NT2/D1 (cell line): ENCODE data around the gene TATDN2.

Experiments used
- DNase-seq: peaks from one replicate; pipeline ENCODE4 v3.0.0-alpha.2; 2011; ENCODE audit warnings: low read depth, low spot score
- H3K27me3 ChIP-seq: 2 replicates; pipeline ENCODE4 v1.6.0; 2011; ENCODE audit warnings: mild to moderate bottlenecking; ENCODE audit not compliant: insufficient read length, insufficient read depth
- H3K36me3 ChIP-seq: 2 replicates; pipeline ENCODE4 v1.6.1; 2011; ENCODE audit warnings: mild to moderate bottlenecking, low read length, mixed read lengths; ENCODE audit not compliant: insufficient read depth, insufficient read length
- H3K4me1 ChIP-seq: 2 replicates; pipeline ENCODE4 v1.5.1; 2011; ENCODE audit not compliant: insufficient read depth, insufficient read length
- H3K4me3 ChIP-seq: 2 replicates; pipeline ENCODE4 v1.5.1; 2011; ENCODE audit warnings: low read depth; ENCODE audit not compliant: insufficient read length
- H3K9ac ChIP-seq: 2 replicates; pipeline ENCODE4 v1.6.0; 2011; ENCODE audit warnings: low read depth; ENCODE audit not compliant: insufficient read length
- H3K9me3 ChIP-seq: 2 replicates; pipeline ENCODE4 v1.5.1; 2011; ENCODE audit warnings: mild to moderate bottlenecking, low read length; ENCODE audit not compliant: insufficient read depth
- SUZ12 ChIP-seq: IDR thresholded peaks from 2 replicates; pipeline ENCODE4 v1.6.1; 2011; ENCODE audit not compliant: insufficient read length, insufficient read depth; ENCODE audit errors: extremely low read depth
- YY1 ChIP-seq: IDR thresholded peaks from 2 replicates; pipeline ENCODE4 v1.6.1; 2011; ENCODE audit not compliant: insufficient read length, insufficient read depth
- ZNF274 ChIP-seq: IDR thresholded peaks from 2 replicates; pipeline ENCODE4 v1.6.1; 2011; ENCODE audit warnings: mild to moderate bottlenecking, low read depth, low read length

The TATDN2 gene

GRCh38 chr3:10215578-10216368 is 32.5 kb upstream of the TATDN2 start:
- H3K9ac ChIP-seq: no peak overlapping the region
- H3K4me1 ChIP-seq: no peaks in the 10 kb centered on the region
- no peak overlapping the region for H3K4me3 ChIP-seq
- no peaks in the 10 kb centered on the region for H3K27me3 ChIP-seq
- TF ChIP-seq YY1 (no peak), SUZ12 (no peak), ZNF274 (no peak)
- peaks cover 8% of the 10 kb centered on the region; the same call in 1 of the 2 replicates for H3K9me3 ChIP-seq
- DNase-seq: no peak
- H3K36me3 ChIP-seq: no peaks in the 10 kb centered on the region

- H3K4me3 ChIP-seq: no peak overlapping the region
- H3K9me3 ChIP-seq: peaks cover 8% of the 10 kb centered on the region; the same call in 1 of the 2 replicates
- no peak overlapping the region for H3K9ac ChIP-seq
- no peaks in the 10 kb centered on the region for H3K27me3 ChIP-seq
- no peak for TF ChIP-seq YY1
- no peak for TF ChIP-seq SUZ12
- no peak for TF ChIP-seq ZNF274
- DNase-seq: no peak
- H3K4me1 ChIP-seq: no peaks in the 10 kb centered on the region
- peaks cover under 1% of the 10 kb centered on the region for H3K36me3 ChIP-seq
Measured at GRCh38 chr3:10217359-10217758, 30.9 kb upstream of the TATDN2 start.

GRCh38 chr3:10219737-10220136 is 28.5 kb upstream of the TATDN2 start:
- Histone ChIP-seq H3K4me1 (no peaks in the 10 kb centered on the region), H3K36me3 (peaks cover 4% of the 10 kb centered on the region), H3K9ac (no peak overlapping the region), H3K4me3 (no peak overlapping the region), H3K9me3 (peaks cover 8% of the 10 kb centered on the region; the same call in 1 of the 2 replicates), H3K27me3 (no peaks in the 10 kb centered on the region)
- TF ChIP-seq ZNF274: no peak
- no peak for TF ChIP-seq YY1
- TF ChIP-seq SUZ12: no peak
- DNase-seq: no peak

GRCh38 chr3:10223676-10224639 is 24.3 kb upstream of the TATDN2 start:
- DNase-seq: no peak
- H3K9ac ChIP-seq: no peak overlapping the region

GRCh38 chr3:10224794-10225665 is 23.2 kb upstream of the TATDN2 start:
- Histone ChIP-seq H3K27me3 (no peaks in the 10 kb centered on the region), H3K4me1 (no peaks in the 10 kb centered on the region), H3K9ac (no peak overlapping the region), H3K4me3 (no peak overlapping the region), H3K36me3 (peaks cover 4% of the 10 kb centered on the region), H3K9me3 (no peaks in the 10 kb centered on the region)
- DNase-seq: peak; percentile 66
- no peak for TF ChIP-seq SUZ12

More at GRCh38 chr3:10223676-10224639, 24.3 kb upstream of the TATDN2 start:
- Histone ChIP-seq H3K27me3 (no peaks in the 10 kb centered on the region), H3K36me3 (peaks cover 4% of the 10 kb centered on the region), H3K4me3 (no peak overlapping the region), H3K4me1 (no peaks in the 10 kb centered on the region), H3K9me3 (no peaks in the 10 kb centered on the region)
- no peak for TF ChIP-seq YY1
- TF ChIP-seq ZNF274: no peak
- TF ChIP-seq SUZ12: no peak

GRCh38 chr3:10226293-10226692 is 22.0 kb upstream of the TATDN2 start:
- no peaks in the 10 kb centered on the region for H3K27me3 ChIP-seq
- no peak overlapping the region for H3K9ac ChIP-seq
- peak; percentile 96 for DNase-seq
- TF ChIP-seq ZNF274: no peak
- TF ChIP-seq SUZ12: no peak
- no peak for TF ChIP-seq YY1
- no peak overlapping the region for H3K4me3 ChIP-seq
- H3K36me3 ChIP-seq: peaks cover 4% of the 10 kb centered on the region
- H3K4me1 ChIP-seq: no peaks in the 10 kb centered on the region
- H3K9me3 ChIP-seq: no peaks in the 10 kb centered on the region
